Bone marrow (tissue), 2 donors: Measurements from ENCODE around the gene NOL9.

Source experiments
- DNase-seq, 2 donors: peaks; one replicate each; lab custom pipeline; 2025; lab: John Stamatoyannopoulos, UW

Gene NOL9

DNA sequence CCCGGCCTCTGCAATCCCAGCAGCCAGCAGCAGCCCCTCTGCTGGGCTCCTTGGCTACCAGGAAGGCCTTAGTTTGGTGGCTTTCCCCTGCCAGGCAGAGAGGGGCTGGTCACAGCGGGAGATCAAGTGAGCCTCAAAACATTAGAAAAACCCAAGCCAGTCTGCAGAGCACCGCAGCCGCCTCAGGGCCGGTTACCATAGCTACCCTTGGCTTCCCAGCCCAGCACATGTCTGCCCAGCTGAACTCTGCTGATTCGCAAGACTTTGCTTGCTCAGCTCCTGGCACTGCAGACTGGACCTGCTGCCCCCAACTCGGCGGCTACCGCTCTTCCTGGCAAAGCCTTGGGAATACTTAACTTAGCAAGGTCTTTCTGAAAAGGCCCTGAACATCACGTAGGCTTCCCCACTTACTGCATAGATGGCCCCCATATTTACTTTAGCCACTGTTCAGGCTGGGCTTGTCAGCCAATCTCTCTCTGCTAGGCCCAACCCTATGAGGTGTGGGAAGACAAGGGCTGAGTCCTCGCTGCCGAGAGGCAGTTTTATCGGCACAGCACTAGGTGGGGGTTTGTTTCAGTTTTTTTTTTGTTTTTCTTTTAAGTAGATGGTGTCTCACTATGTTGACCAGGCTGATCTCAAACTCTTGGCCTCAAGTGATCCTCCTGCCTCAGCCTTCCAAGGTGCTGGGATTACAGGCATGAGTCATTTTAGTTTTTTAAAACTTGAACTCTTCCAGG, 34.2 kb downstream of the NOL9 start:
- DNase-seq, result no peak

DNA sequence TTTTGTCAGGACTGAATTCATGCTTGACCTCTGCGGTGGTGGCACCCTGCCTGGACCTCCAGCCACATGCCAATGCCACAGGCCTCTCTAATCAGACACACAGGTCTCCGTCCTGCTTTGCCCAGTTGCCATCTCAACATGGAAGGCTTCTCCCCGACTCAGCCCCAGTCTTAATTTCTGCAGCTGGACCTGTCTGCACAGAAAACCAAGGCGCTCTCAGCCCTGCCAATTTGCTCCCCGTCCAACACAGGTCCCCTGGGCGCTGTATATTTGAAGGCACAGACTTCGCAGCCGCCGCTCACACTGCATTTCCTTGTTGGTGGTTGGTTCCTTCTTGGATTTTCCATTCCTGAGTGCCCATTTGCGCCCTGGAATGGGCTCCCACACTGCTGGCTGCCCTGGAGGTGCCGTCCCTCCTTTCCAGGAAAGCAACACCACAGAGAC, 34.8 kb downstream of the NOL9 start:
- DNase-seq, result no peak

DNA sequence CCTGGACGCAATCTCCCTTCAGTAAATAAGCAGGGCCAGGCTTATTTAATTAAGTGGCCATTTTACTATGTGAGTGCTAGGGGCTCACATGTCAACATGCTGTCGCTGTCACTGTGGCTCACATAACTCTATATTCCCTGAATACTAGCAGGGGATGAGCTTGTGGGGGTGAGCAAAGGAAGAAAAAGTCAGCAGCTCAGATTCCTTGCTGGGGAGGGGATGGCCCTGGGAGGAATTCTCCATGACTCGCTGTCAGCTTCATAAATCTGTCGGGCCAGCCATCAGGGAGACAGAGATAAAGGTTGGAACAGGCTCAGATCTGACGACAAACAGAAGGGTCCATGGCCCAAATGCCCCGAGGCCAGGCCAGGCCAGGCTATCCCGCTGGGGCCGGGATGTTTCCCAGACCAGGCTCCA, 36.9 kb downstream of the NOL9 start:
- DNase-seq, result no peak

DNA sequence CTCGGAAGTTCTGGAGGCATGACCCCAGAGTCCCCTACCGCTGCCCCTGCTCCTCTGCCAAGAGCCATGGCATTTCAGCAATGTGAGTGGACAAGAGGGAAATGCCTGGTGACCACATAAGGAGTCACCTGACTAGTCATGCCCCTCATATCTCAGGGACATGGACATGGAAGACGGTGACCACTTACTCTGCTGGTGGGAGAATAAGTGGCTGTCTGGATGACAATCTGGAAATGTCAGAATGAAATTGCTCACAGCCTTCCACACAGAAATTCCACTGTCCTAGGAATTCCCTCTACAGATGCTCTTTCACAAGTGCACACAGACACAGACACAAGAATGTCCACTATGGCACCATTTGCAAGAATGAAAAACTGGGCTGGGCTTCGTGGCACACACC, 38.5 kb downstream of the NOL9 start:
- DNase-seq, result no peak

DNA sequence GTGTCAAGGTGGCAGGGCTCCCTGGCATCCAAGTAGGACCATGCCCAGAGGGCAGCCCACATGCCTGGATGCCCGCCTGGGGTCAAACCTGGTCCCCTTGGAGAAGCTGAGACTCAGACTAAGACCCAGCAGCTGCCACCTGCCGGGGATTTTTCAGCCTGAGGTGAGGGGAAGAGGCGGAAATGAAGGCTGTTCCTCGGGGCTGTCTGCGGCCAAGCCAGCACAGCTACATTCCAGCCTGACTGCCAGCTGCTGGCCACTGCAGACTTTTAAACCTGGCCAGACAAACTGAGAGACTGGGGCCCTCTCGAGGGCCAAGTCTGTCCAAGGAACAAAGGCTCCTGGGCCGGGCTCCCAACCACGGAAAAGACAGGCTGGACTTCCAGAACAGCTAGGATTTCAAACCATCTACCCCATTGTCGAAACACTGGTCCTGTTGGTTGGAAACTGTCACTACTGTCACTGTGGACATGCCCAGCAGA, 41.0 kb downstream of the NOL9 start:
- DNase-seq, result no peak

DNA sequence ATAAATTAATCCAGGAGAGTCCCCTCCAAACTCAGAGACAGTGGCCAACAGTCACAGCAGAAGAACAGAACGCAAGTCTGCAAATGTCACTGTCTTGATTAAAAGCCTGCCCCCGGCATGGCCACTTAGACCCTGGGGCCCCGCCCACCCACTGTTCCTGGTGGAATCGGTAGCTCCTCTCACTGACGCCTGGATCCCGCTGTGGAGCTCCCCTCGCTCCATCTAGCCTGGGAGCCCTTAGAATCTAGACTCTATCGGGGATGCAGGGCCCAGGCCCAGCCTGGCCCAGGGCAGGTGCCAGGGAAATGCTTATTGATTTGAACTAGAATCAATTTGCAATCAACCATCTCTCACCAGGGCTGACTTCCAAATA, 41.4 kb downstream of the NOL9 start:
- DNase-seq, result no peak

DNA sequence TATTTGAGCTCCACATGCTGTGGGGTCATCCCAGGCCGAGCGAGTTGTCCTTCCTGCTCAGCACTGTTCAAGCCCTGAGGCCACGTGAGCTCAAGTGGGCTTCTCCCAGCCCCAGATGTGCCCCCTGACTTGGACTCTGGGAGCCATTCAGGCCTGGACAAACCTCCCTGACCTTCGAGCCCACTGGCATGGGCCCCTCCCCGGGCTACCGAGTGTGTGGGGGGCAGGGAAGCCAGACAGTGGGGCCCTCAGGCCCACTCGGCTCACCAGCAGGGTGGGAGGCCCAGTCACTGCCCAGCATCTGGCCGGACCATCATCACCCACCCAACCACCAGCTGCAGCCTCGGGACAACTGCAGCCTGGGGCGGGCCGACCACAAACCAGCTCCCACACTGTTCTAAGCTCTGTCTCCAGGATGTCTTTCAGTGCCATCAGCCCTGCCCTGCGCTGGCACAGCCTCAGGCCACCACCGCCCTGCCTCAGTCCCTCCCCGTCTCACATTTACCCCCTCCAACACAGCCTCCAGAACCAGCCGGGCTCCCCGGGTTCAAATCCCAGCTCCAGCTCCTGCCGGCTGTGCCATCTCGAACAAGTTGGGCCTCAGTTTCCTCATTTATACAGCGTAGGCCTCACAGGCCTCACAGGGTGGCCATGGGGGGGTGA, 41.9 kb downstream of the NOL9 start:
- DNase-seq, result no peak

DNA sequence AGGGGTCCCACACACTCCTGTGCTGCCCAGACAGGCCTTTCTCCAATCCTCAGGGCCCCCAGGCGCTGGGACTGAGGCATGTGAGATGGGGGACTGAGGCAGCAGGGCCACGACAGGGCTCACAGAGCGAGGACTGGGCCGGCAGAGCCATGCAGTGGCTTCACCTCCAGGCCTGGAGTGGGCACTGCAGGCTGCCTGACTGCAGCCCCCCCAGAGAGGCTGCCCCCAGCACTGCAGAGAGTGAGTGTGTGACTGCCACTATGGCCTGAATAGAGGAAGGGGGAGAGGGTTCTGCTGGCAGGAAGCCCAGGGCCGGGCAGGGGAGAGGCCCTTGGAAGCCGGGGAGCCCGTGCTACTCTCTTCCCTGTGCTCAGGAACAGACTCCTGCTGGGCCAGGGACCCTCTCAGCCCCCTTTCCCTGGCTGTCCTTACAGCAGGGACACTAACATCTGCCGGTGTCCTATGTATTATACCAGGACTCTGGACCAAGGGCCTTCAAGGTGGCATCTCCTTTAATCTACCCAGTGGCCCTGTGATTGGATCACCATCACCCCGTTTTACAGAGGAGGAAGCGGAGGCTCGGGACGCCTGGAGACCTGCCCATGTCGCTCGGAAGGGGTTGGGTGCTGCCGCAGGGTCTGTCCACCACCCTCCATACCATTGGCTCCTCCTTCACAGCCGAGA, 42.6 kb downstream of the NOL9 start:
- DNase-seq, result no peak

DNA sequence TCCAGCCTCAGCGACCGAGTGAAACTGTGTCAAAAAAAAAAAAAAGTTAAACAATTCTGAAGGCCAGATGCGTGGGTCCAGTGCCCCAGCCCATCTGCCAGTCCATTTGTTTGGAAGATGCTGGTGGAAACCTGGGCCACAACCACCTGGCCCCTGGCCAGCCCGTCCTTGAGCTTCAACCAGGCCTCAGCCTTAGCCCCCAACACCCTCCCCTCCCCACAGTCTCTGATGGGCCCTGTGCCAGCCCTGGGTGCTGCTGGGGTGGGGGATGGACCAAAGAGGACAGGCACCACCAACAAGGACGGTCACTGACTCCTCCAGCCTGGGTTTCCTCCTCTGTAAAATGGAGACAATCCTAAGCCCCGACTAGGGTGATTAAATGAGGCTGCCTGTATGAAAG, 43.3 kb downstream of the NOL9 start:
- no peak for DNase-seq

DNA sequence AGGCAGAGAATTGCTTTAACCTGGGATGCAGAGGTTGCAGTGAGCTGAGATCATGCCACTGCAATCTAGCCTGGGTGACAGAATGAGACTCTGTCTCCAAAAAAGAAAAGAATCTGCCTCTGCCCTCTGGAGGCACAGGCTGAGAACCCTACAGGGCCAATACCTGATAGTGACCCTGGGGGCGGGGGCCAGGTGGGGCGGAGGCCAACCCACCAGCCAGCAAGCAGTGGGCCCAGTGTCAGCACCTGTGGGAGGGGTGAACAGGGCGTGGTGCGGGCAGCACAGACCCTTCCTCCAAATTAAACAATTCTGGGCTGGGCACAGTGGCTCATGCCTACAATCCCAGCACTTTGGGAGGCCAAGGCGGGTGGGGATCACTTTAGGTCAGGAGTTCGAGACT, 43.8 kb downstream of the NOL9 start:
- DNase-seq, result no peak

DNA sequence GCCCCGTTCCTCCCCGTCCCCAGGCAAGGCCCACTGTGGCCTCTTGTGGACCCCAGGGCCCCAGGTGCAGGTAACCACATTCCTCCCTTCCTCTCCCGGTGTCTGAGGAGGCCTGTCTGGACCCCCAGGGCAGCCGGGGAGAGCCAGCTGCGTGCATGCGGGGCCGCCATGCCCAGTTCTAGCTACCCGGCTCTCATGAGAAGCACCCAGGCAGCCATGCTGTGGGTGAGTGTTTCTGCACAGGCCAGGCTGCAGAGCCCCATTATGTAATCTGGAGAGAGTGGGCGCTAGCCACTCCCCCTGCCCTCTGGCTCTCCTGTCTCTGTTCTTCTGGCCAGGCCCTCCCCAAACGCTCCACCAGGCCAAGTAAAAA, 44.4 kb downstream of the NOL9 start:
- DNase-seq, result no peak

DNA sequence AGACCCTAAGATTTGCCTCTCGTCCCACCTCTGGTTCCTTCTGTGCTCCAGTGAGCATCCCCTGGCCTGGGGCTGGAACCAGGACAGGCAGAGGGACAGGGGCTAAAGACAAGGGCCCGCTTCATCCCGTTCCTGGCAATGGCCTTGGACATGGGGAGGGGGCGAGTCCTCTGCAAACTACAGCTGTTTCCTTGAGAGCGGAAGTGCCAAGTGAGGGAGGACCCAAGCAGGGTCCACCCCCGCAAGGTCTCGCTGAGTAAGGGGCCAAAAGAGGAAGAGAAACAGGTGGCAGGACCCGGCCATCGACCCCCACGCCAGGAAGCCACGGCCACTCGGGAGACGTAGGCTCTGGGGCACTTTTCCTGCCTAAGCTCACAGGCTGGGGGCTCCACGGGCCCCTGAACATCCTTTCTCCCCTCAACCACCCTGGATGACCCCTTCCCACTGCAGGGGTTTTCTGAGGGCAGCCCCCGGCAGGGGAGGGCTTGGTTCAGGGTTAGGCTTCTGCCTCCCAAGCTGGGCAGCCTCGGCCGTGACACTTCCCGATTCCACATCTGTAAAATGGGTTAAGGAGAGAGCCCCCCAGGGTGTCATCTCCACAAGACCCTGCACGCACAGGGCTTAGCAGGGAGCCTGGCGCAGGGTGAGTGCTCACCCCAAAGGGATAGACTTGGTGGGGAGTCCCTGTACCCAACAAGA, 44.9 kb downstream of the NOL9 start:
- DNase-seq, result peak in 1 of 2 donors; percentile 55

DNA sequence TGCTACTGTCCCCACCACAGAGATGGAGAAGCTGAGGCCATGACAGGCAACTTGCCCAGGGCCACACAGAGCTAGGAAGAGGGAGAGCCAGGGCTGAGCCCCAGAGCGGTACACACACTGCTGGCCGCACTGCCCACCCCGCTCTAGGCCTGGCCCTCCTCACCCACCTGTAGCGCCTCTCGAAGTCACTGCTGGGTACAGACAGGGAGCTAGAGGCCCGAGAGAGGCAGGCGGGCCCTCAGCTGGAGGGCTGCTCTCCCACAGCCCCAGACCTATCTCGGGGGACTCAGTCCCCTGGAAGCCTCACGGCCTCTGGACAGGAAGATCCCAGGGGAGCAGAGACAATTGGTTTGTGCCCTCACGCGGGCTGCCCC, 45.5 kb downstream of the NOL9 start:
- DNase-seq, result no peak

DNA sequence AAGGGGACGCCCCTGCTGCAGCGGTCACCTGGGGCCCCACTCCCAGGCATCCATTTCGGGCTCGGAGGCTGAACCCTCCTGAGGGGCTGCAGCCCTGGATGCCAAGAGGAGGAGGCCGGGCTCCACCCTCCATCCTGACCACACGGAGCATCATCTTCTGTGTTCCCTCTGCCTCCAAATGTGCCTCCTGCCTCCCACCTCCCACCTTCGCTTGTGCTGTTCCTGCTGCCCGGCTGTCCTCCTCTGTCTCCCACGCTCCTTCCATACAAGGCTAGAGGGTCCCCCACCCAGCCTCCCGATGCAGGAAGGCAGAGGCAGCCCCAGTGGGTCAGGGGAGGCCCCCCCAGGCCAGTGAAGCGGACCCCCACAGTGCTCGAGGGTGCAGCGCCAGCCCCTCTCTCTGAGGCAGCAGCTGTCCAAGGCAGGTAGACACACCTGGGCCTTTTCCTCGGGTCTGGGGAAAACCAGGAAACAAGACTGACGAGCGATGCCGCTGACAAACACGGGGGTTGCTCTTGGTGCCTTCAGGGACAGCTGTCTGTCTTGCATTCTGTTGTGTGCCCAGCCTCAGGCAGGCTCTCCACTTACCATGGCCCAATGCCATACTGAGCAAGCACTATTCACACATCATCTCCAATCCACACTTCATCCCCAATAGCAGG, 46.0 kb downstream of the NOL9 start:
- no peak for DNase-seq

DNA sequence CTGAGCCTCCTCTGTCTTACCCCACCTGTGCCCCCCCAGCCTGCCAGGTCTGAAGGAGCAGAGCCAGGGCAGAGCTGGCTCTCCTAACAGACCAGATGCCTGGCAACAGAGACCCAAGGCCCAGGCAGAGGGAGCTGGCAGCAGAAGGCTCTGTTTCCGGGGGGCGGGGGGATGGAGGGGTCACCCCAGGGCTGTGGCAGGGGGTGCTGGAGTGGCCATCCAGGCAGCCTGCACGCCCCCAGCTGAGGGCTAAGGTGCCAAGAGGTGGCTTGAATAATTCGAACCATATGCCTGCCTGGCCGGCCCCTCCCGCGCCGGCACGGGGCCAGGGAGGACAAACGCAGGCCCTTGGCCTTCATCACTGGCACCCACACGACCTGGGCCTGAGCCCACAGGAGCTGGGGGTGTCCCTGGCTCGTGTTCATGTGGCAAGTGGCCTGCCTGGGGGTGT, 46.8 kb downstream of the NOL9 start:
- DNase-seq, result no peak

DNA sequence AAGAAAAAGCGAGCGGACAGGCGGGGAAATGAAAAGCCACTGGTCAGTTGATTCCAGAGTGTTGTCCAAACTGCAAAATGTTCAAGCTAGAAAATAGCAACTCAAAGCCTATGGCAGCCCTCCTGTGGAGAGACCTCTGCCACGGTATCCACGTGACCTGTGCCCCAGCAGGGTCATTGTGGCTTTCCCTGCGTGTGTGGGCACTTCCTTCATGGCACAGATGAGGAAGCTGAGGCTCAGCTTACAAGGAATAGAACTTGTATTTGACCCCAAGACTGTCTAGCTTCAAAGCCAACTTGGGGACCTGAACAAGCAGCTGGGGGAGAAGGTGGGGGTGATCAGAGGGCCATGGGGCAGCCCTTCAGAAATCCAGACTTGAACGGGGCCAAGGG, 47.3 kb downstream of the NOL9 start:
- no peak for DNase-seq

DNA sequence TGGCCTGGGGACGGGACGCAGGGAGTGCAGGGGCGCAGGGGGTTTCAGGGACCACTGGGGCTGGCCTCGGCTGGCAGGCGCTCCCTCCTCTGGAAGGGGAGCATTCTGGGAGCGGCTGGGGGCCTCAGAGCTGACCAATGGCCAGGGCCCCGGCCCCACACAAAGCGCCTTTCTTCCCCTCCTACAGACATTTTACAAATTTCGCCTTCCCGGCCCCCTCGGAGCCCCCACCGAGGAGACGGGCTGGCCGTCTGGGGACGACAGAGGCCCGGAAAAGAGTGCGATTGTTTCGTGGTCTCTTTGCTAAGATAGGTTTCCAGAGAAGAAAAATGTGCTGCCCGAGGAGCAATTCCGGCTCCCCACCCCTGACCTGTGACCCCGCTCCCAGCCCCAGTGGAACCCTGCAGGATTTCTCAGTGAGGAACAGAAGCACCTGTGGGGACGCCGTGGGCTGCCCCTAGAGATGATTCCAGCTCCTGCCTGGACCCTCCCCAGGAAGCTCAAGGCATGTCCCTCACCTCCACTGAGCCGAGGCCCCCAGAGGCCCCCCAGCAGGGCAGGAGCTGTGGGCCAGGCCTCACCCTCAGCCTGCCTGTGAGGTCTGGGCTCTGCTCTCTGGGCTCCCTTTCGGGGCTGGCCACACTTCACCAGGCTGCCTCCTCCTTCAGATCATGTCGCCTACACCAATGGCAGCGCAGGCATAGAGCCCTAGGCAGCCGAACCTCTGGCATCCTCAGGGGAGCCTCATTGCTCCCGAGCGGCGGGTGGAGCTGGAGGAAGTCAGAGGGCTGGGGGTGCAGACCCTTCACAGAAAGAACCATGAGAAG, 47.9 kb downstream of the NOL9 start:
- no peak for DNase-seq

DNA sequence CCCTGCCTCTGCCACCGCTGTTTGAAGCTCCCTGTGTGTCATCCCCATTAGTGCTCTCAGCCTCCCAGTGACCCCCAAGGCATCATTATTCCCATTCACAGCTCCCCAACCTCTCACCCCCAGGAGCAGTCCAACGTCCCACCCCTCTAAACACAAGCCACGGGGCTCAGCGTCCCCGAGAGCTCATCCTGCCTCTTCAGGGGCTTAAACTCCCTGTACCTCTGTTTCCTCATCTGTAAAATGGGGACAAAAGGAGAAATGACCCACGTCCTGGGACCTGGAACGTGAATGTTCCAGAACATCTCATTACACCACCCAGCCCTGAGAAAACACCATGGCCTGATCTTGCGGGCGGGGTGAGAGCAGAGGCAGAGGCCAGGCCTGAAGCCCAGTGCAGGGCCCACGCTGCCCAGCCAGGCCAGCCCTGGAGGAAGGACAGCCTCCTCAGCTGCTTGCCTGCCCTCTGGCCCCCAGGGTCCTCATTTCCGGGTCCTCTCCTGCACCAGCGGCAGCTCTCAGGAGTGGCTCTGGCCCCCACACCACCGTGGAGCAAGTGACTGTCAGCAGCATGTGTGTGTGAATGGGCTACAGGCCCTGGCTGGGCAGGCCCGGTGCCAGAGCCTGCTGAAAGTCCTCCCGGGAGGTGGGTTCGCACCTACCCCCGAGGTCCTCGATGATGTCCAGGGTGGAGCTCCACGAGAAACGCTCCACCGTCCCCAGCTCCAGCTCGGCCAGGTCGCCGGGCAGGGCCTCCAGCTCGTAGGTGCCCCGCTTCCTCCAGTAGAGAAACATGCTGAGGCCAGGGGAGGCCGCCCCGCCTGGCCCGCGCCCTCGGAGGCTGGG, 48.7 kb downstream of the NOL9 start:
- DNase-seq, result no peak

DNA sequence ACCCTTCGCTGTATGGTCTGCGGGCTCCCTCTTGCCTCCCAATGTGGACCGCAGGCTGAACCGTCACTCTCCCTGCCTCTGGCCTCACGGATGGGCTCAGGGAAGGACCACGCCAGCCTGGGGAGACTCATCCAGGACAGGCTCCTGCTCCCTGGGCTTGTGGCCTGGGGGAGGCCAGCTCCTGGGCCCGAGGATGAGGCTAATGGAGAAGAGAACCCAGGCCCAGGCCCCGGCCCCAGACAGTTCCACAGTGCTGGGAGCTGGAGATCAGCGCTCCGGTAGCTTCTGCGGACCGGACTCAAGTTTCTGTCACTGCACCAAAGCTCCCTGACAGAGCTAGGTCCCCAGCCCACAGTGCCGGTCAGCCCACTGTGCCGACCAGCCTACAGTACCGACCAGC, 49.4 kb downstream of the NOL9 start:
- DNase-seq, result no peak

DNA sequence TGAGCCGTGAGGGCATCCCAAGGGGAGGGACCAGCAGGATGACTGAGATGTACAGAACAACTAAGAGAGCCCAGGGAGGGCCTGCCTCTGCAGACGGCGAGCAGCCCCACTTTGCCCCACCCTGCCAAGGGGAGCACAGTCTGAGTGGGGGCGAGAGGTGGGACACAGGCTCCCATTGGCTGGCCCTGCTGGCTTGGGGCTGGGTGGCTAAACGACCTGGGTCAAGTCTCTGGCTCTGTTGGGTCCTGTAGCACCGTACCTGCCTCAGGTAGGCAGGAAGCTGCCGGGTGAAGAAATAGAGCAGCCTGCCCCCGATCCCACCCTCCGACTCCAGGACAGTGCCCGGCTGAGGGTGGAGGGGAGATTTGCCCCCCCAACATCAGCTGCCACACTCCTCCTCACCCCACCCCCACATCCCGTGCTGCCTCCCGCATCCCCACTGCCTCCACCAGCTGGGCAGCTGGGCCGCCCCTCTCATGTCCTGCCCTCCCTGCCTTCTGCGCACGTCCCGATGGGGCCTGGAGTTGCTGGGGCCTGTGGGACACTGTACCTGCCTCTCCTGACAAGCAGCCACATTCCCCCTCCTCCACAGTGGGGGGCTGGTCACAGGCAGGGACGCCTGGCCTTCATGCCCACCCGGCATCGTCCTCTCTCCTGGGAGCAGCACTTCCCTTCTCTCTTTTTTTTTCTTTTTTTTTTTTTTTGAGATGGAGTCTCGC, 50.3 kb downstream of the NOL9 start:
- no peak for DNase-seq
